OCI-LY1 (cell line): Measurements from ENCODE around the gene NINJ2.

Source experiments
- EZH2 ChIP-seq: fragments of 200-600 bp; sonication (generic), shearing (Covaris generic); IDR thresholded peaks from 2 replicates; pipeline ENCODE4 v1.8.0; 2017; ENCODE audit warnings: borderline replicate concordance, mixed run types, mild to moderate bottlenecking, antibody characterized with exemption, low read length, moderate library complexity, mixed read lengths
- TF ChIP-seq, protein P1 (sequence below): fragments of 200-600 bp; sonication (generic), shearing (Covaris generic); IDR thresholded peaks from 2 replicates; pipeline ENCODE4 v1.5.1; 2017; ENCODE audit warnings: mild to moderate bottlenecking, antibody characterized with exemption, low read length, moderate library complexity, mixed read lengths

DNA sequence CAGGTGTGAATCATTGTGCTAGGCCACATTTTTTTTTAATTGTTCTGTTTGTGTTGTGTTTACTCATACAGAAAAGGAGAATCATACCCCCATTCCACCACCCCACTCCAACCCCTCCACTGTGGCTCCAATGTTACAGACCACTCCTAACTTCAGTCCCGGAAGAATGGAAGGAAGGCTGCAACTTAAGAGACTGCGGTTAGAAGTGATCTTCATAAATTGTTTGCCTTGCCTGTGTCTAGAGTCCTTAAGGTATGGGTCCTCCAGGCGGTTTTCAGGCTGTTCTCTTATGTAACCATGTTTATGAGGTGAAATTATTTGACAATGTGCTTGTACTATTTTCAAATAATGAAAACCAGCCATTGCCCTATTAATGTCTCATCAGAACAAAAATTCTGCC is 22.5 kb downstream of the NINJ2 start:
- TF ChIP-seq, protein P1, sequence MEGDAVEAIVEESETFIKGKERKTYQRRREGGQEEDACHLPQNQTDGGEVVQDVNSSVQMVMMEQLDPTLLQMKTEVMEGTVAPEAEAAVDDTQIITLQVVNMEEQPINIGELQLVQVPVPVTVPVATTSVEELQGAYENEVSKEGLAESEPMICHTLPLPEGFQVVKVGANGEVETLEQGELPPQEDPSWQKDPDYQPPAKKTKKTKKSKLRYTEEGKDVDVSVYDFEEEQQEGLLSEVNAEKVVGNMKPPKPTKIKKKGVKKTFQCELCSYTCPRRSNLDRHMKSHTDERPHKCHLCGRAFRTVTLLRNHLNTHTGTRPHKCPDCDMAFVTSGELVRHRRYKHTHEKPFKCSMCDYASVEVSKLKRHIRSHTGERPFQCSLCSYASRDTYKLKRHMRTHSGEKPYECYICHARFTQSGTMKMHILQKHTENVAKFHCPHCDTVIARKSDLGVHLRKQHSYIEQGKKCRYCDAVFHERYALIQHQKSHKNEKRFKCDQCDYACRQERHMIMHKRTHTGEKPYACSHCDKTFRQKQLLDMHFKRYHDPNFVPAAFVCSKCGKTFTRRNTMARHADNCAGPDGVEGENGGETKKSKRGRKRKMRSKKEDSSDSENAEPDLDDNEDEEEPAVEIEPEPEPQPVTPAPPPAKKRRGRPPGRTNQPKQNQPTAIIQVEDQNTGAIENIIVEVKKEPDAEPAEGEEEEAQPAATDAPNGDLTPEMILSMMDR, result no peak
- TF ChIP-seq EZH2, result no peak
